Duodenal mucosa (tissue), 2 donors: ENCODE data around the gene PDK3.

Source experiments
- H3K27ac ChIP-seq: one replicate; pipeline ENCODE4 v1.7.0; 2013; ENCODE audit warnings: low read depth, low read length
- H3K27me3 ChIP-seq, 2 donors: one replicate each; pipeline ENCODE4 v1.7.0; 2013; ENCODE audit warnings: low read length in 2 of 2, control low read depth in 1 of 2; ENCODE audit not compliant: insufficient read depth in 2 of 2, control insufficient read depth in 1 of 2
- H3K36me3 ChIP-seq, 2 donors: one replicate each; pipeline ENCODE4 v1.7.0; 2013; ENCODE audit warnings: low read length in 2 of 2, control low read depth in 1 of 2; ENCODE audit not compliant: insufficient read depth in 2 of 2, control insufficient read depth in 1 of 2
- H3K4me1 ChIP-seq, 2 donors: one replicate each; pipeline ENCODE4 v1.7.0; 2013; ENCODE audit warnings: low read length in 2 of 2, control low read depth in 1 of 2; ENCODE audit not compliant: insufficient read depth in 2 of 2, control insufficient read depth in 1 of 2
- H3K4me3 ChIP-seq, 2 donors: one replicate each; pipeline ENCODE4 v1.7.0; 2013; ENCODE audit warnings: low read length in 2 of 2, low read depth in 1 of 2
- H3K9ac ChIP-seq, 2 donors: one replicate each; pipeline ENCODE4 v1.7.0; 2013; ENCODE audit warnings: low read length in 2 of 2, low read depth in 1 of 2
- H3K9me3 ChIP-seq, 2 donors: one replicate each; pipeline ENCODE4 v1.7.0; 2013; ENCODE audit warnings: low read length in 2 of 2, control low read depth in 1 of 2; ENCODE audit not compliant: control insufficient read depth in 1 of 2

The PDK3 gene

GRCh38 chrX:24536551-24536950 lies 71.5 kb downstream of the PDK3 start:
- H3K9ac ChIP-seq = no peak overlapping the region
- no peaks in the 10 kb centered on the region for H3K27me3 ChIP-seq
- no peak overlapping the region for H3K27ac ChIP-seq
- no peak overlapping the region for H3K4me3 ChIP-seq
- H3K9me3 ChIP-seq = no peaks in the 10 kb centered on the region
- peaks cover 0 to 11% of the 10 kb centered on the region in 2 donors for H3K36me3 ChIP-seq
- H3K4me1 ChIP-seq = no peaks in the 10 kb centered on the region

DNA sequence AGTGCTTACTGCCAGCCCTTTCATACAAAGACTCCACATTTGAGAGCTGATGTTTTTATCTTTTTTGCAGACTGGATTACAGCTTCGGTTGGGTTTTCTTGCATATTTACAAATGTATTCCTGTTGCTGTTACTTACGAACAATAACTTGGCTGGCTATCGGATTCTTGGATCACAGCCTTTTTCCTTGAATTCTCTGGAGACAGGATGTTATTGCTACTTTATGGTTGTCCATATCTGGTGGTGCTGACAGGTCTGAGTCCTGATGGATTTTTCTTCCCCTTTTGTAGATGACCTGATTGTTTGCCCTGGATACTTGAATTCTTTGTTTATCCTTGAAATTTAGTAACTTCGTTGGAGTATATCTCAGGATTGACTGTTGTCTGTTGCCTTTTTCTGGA lies 77.7 kb downstream of the PDK3 start:
- Histone ChIP-seq H3K4me3 (no peak overlapping the region), H3K4me1 (no peaks in the 10 kb centered on the region), H3K9ac (no peak overlapping the region), H3K27ac (no peak overlapping the region), H3K27me3 (no peaks in the 10 kb centered on the region), H3K9me3 (no peaks in the 10 kb centered on the region), H3K36me3 (no peaks in the 10 kb centered on the region)

GRCh38 chrX:24547961-24548360 lies 82.9 kb downstream of the PDK3 start:
- Histone ChIP-seq H3K4me1 (no peaks in the 10 kb centered on the region), H3K27me3 (no peaks in the 10 kb centered on the region), H3K9ac (no peak overlapping the region), H3K27ac (no peak overlapping the region), H3K4me3 (no peak overlapping the region), H3K36me3 (no peaks in the 10 kb centered on the region), H3K9me3 (no peaks in the 10 kb centered on the region)

DNA sequence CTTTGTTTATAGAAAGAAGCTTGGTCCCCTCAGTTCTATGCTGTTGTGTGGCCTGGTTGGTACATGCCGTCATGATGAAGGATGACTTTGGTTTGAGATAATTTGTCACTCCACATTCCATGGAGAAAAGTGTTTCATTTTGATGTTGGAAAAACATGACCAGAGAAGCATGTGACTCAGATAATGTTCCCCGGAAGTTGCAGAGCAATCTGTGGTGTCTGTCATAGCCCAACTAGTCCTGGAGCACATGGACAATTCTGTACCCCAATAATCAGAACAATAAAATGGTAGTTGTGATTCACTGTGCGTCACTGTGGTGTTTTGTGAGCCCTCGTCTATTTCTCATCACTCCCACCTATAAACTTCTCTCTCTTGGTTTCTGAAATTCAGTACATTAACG lies 85.1 kb downstream of the PDK3 start:
- no peaks in the 10 kb centered on the region for H3K27me3 ChIP-seq
- H3K9me3 ChIP-seq = no peaks in the 10 kb centered on the region
- H3K27ac ChIP-seq = no peak overlapping the region
- H3K4me3 ChIP-seq = no peak overlapping the region
- H3K9ac ChIP-seq = no peak overlapping the region
- H3K4me1 ChIP-seq = no peaks in the 10 kb centered on the region
- H3K36me3 ChIP-seq = no peaks in the 10 kb centered on the region

GRCh38 chrX:24553011-24553410 lies 87.9 kb downstream of the PDK3 start:
- H3K27ac ChIP-seq = no peak overlapping the region

DNA sequence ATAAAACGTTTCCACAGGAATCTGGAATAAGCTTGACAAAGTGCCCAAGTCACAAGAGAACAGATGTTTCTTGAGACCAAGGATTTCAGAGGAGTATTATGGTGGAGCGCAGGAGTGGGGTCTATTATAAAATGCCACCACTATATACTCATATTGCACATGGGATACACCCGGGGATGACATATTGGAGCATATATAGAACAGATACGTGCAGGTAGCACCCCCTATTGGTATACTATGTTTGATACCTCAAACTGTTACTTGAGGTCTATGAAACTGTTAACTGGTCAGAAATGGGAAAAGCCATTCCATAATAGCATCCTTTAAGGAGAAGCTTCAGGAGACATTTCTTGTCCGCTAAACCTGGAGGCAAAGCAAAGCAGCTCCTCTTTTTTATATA lies 96.0 kb downstream of the PDK3 start:
- no peaks in the 10 kb centered on the region for H3K27me3 ChIP-seq
- H3K4me3 ChIP-seq = no peak overlapping the region
- H3K9ac ChIP-seq = no peak overlapping the region

More at GRCh38 chrX:24553011-24553410, 87.9 kb downstream of the PDK3 start:
- no peaks in the 10 kb centered on the region for H3K27me3 ChIP-seq
- H3K4me3 ChIP-seq = no peak overlapping the region
- H3K9ac ChIP-seq = no peak overlapping the region
- H3K36me3 ChIP-seq = no peaks in the 10 kb centered on the region
- H3K4me1 ChIP-seq = no peaks in the 10 kb centered on the region
- no peaks in the 10 kb centered on the region for H3K9me3 ChIP-seq

DNA sequence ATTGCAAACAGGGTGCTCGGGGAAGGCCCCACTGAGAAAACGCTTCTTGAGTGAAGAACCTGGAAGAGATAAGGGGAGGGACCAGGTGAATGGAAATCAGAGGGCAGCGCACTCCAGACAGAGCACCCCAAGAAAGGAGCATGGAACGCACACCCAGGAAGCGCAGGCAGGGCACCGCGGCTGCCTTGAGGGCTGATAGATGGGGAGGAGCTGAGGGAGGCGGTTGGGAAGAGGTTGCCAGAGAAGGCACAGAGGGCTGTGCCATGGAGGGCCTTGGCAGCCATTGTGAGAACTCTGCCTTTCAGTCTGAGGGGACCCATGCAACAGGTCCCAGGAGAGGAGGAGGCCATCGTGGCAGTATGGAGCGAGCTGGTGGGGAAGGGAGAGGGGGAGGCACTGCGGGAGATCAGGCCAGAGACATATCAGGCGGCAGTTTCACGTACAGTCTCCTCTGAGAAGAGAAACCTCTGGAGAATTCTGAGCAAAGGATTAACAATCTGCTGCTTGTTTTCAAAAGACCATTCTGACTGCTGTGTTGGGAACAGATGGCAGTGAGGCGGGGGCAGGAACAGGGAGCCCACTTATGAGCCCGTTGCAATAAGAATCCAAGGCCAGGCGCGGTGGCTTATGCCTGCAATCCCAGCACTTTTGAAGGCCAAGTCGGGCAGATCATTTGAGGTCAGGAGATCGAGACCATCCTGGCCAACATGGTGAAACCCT lies 98.4 kb downstream of the PDK3 start:
- H3K9me3 ChIP-seq = no peaks in the 10 kb centered on the region
- no peaks in the 10 kb centered on the region for H3K4me1 ChIP-seq
- no peak overlapping the region for H3K4me3 ChIP-seq
- no peak overlapping the region for H3K9ac ChIP-seq
- H3K36me3 ChIP-seq = no peaks in the 10 kb centered on the region
- no peak overlapping the region for H3K27ac ChIP-seq
- H3K27me3 ChIP-seq = no peaks in the 10 kb centered on the region

More for the DNA sequence above, 96.0 kb downstream of the PDK3 start:
- Histone ChIP-seq H3K36me3 (no peaks in the 10 kb centered on the region), H3K4me1 (no peaks in the 10 kb centered on the region), H3K27ac (no peak overlapping the region), H3K9me3 (no peaks in the 10 kb centered on the region)

GRCh38 chrX:24566240-24566639 lies 101.2 kb downstream of the PDK3 start:
- H3K36me3 ChIP-seq = no peaks in the 10 kb centered on the region
- H3K27me3 ChIP-seq = no peaks in the 10 kb centered on the region
- no peak overlapping the region for H3K4me3 ChIP-seq
- H3K27ac ChIP-seq = no peak overlapping the region
- H3K9me3 ChIP-seq = no peaks in the 10 kb centered on the region
- no peaks in the 10 kb centered on the region for H3K4me1 ChIP-seq
- no peak overlapping the region for H3K9ac ChIP-seq

DNA sequence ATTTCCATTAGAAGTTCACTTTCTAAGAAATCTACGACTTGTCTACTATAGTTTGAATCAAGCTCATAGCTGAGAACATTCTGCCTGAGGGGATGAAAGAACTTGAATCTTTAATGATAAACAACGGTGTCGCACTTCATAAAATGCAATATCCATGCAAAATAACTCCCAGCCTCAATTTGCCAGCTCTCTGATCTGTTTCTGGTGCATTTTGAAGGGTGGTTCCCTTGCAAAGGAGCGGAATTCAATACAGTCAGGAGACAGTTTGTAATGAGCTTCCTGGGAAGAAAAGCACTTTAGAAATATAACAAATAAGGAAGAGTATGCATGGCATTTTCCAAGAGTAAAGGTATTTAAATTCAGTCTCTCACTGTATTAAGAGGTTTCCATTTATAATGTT lies 102.1 kb downstream of the PDK3 start:
- Histone ChIP-seq H3K9ac (no peak overlapping the region), H3K27me3 (no peaks in the 10 kb centered on the region), H3K4me1 (no peaks in the 10 kb centered on the region)

DNA sequence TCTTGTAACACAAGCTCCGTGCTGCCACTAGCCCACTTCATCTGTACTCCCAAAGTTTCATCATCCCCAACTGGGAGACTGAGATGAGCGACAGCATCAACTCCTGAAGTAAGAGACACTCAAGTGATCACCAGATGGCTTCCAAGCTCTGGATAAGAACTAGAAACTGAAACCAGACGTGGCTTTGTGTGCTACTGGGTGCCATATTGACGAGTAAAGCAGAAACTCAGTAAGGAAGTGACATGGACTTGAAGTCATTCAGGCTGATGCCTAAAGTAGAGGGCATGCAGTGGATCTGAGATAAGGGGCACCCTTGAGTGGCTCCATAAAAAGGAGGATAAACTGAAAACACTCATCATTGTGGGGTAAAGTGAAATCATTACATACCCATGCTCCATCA lies 109.7 kb downstream of the PDK3 start:
- Histone ChIP-seq H3K36me3 (no peaks in the 10 kb centered on the region), H3K27ac (no peak overlapping the region), H3K4me1 (no peaks in the 10 kb centered on the region), H3K9ac (no peak overlapping the region), H3K4me3 (no peak overlapping the region), H3K27me3 (no peaks in the 10 kb centered on the region), H3K9me3 (no peaks in the 10 kb centered on the region)

More for the DNA sequence above, 102.1 kb downstream of the PDK3 start:
- Histone ChIP-seq H3K9me3 (no peaks in the 10 kb centered on the region), H3K36me3 (no peaks in the 10 kb centered on the region), H3K27ac (no peak overlapping the region), H3K4me3 (no peak overlapping the region)
